GM10266 (cell line): ENCODE measurements around the gene ADGRA3.

Experiments used
- DNase-seq: peaks from one replicate; pipeline ENCODE4 v3.0.0; 2012; ENCODE audit errors: extremely low spot score
- CTCF ChIP-seq: IDR thresholded peaks from 2 replicates; pipeline ENCODE4 v1.5.1; 2012; ENCODE audit warnings: mild to moderate bottlenecking, low read depth; ENCODE audit not compliant: control insufficient read depth, insufficient read depth; ENCODE audit errors: missing control alignments

The ADGRA3 gene

GRCh38 chr4:22490718-22491315 is 25.0 kb downstream of the ADGRA3 start:
- no peak for DNase-seq
- no peak for TF ChIP-seq CTCF

- DNase-seq, result no peak
- no peak for TF ChIP-seq CTCF
These were observed 27.8 kb downstream of the ADGRA3 start for GRCh38 chr4:22488106-22488505.

GRCh38 chr4:22487328-22487727 is 28.5 kb downstream of the ADGRA3 start:
- no peak for TF ChIP-seq CTCF
- DNase-seq, result no peak

GRCh38 chr4:22486276-22486675 is 29.6 kb downstream of the ADGRA3 start:
- no peak for DNase-seq
- no peak for TF ChIP-seq CTCF

- no peak for DNase-seq
- no peak for TF ChIP-seq CTCF
These were observed 30.1 kb downstream of the ADGRA3 start for GRCh38 chr4:22485737-22486136.

- TF ChIP-seq CTCF, result no peak
- no peak for DNase-seq
These were observed 32.3 kb downstream of the ADGRA3 start for GRCh38 chr4:22483551-22483981.

GRCh38 chr4:22482250-22483127 is 33.4 kb downstream of the ADGRA3 start:
- no peak for DNase-seq
- TF ChIP-seq CTCF, result no peak
